Loucy (cell line): ENCODE data around the gene AGBL4.
"Not testable (repeated sequence)": the region's sequence is repeated elsewhere in the genome, so short reads cannot be mapped to it uniquely, and the experiment has no call there.

ENCODE experiments used
- H2AFZ ChIP-seq: fragments of 200-600 bp; sonication (generic); 2 replicates; pipeline ENCODE4 v1.6.0; 2016; ENCODE audit warnings: antibody characterized with exemption, mild to moderate bottlenecking, low read length, moderate library complexity
- H3F3A ChIP-seq: fragments of 200-600 bp; 2 replicates; pipeline ENCODE4 v1.6.0; 2016; ENCODE audit warnings: antibody characterized with exemption, low read depth, mild to moderate bottlenecking
- H3K27me3 ChIP-seq: fragments of 200-600 bp; sonication (generic); 2 replicates; pipeline ENCODE4 v1.6.1; 2014; ENCODE audit warnings: low read length, mild to moderate bottlenecking; ENCODE audit not compliant: insufficient read depth, poor library complexity, severe bottlenecking
- H3K36me3 ChIP-seq: fragments of 200-600 bp; sonication (generic); 2 replicates; pipeline ENCODE4 v1.6.1; 2016; ENCODE audit warnings: low read length; ENCODE audit not compliant: insufficient read depth
- H3K4me1 ChIP-seq: fragments of 200-600 bp; sonication (generic); 2 replicates; pipeline ENCODE4 v1.5.1; 2014; ENCODE audit warnings: low read length, mild to moderate bottlenecking; ENCODE audit not compliant: insufficient read depth, poor library complexity, severe bottlenecking
- H3K4me2 ChIP-seq: fragments of 200-600 bp; sonication (generic); 2 replicates; pipeline ENCODE4 v1.6.0; 2014; ENCODE audit warnings: antibody characterized with exemption, low read length, low read depth, mild to moderate bottlenecking; ENCODE audit not compliant: poor library complexity, severe bottlenecking
- H3K4me3 ChIP-seq: fragments of 200-600 bp; sonication (generic); 2 replicates; pipeline ENCODE4 v1.5.1; 2014; ENCODE audit warnings: low read length, mild to moderate bottlenecking, mixed read lengths; ENCODE audit not compliant: poor library complexity, severe bottlenecking
- H3K79me2 ChIP-seq: fragments of 200-600 bp; sonication (generic); 2 replicates; pipeline ENCODE4 v1.6.1; 2014; ENCODE audit warnings: low read length; ENCODE audit not compliant: insufficient read depth
- H3K9ac ChIP-seq: fragments of 200-600 bp; sonication (generic); 2 replicates; pipeline ENCODE4 v1.6.0; 2014; ENCODE audit warnings: mild to moderate bottlenecking, low read depth, low read length, moderate library complexity; ENCODE audit not compliant: poor library complexity, severe bottlenecking
- H3K9me2 ChIP-seq: fragments of 200-600 bp; sonication (generic); replicated peaks from 2 replicates; pipeline ENCODE4 v1.6.1; 2016; ENCODE audit warnings: low read depth, low read length, mixed read lengths
- H3K9me3 ChIP-seq: fragments of 200-600 bp; sonication (generic); 2 replicates; pipeline ENCODE4 v1.6.1; 2014; ENCODE audit warnings: mild to moderate bottlenecking, antibody characterized with exemption, low read length, low read depth; ENCODE audit not compliant: insufficient read depth
- H4K20me1 ChIP-seq: fragments of 200-600 bp; sonication (generic); 2 replicates; pipeline ENCODE4 v1.6.0; 2014; ENCODE audit warnings: antibody characterized with exemption, low read length, mild to moderate bottlenecking; ENCODE audit not compliant: insufficient read depth, poor library complexity, severe bottlenecking
- CTCF ChIP-seq: fragments of 200-600 bp; sonication (generic); conservative IDR thresholded peaks from 2 replicates; pipeline ENCODE4 v1.5.1; 2014; ENCODE audit warnings: mild to moderate bottlenecking, antibody characterized with exemption, low read length
- EZH2phosphoT487 ChIP-seq: fragments of 200-600 bp; IDR thresholded peaks from 2 replicates; pipeline ENCODE4 v1.6.1; 2018; ENCODE audit warnings: antibody characterized with exemption, mild to moderate bottlenecking, moderate library complexity, borderline replicate concordance

AGBL4 gene

DNA sequence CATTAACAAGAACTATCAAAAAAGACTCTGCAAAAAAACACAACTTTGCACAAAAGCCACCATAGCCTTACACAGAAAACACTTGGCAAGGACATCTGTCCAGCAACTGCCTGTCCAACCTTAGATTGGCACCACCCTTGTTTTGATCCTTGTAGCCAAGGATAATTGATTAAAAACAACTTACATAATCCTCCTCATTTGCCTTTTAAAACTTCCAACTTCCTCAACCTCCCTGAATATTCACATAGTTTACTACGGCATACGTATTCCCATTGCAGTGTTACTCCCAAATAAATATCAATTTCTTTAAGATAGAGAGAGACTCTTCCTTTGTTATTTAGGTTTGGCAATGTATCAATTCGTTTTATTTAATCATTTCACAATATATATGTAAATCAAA is 72.4 kb downstream of the AGBL4 start:
- Histone ChIP-seq H3K9ac (no peak overlapping the region), H3K79me2 (no peaks in the 10 kb centered on the region), H3K9me2 (no peaks in the 10 kb centered on the region), H3K4me2 (no peak overlapping the region), H3K4me3 (no peak overlapping the region), H3K9me3 (no peaks in the 10 kb centered on the region), H3K4me1 (no peaks in the 10 kb centered on the region), H4K20me1 (no peaks in the 10 kb centered on the region), H2AFZ (no peak overlapping the region), H3F3A (no peaks in the 10 kb centered on the region), H3K36me3 (no peaks in the 10 kb centered on the region), H3K27me3 (no peaks in the 10 kb centered on the region)
- no peak for TF ChIP-seq EZH2phosphoT487
- TF ChIP-seq CTCF = no peak

DNA sequence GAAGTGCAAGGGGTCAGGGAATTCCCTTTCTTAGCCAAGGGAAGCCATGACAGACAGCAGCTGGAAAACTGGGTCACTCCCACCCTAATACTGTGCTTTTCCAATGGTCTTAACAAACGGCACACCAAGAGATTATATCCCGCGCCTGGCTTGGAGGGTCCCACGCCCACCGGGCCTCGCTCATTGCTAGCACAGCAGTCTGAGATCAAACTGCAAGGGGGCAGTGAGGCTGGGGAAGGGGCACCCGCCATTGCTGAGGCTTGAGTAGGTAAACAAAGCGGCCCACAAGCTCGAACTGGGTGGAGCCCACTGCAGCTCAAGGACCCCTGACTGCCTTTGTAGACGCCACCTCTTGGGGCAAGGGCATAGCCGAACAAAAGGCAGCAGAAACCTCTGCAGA is 108.5 kb downstream of the AGBL4 start:
- not testable (repeated sequence) for H3F3A ChIP-seq, H4K20me1 ChIP-seq, H3K4me2 ChIP-seq, H3K9ac ChIP-seq, H3K9me2 ChIP-seq, H3K79me2 ChIP-seq, H2AFZ ChIP-seq, H3K4me1 ChIP-seq, H3K36me3 ChIP-seq, H3K27me3 ChIP-seq, H3K4me3 ChIP-seq, H3K9me3 ChIP-seq

GRCh38 chr1:49906365-49906764 is 117.4 kb downstream of the AGBL4 start:
- H3K36me3 ChIP-seq = no peaks in the 10 kb centered on the region
- H3K9me3 ChIP-seq = no peaks in the 10 kb centered on the region
- no peak overlapping the region for H3K4me2 ChIP-seq
- H2AFZ ChIP-seq = no peak overlapping the region
- TF ChIP-seq CTCF (no peak), EZH2phosphoT487 (no peak)
- H4K20me1 ChIP-seq = no peaks in the 10 kb centered on the region
- H3K4me1 ChIP-seq = no peaks in the 10 kb centered on the region
- H3K79me2 ChIP-seq = no peaks in the 10 kb centered on the region
- no peak overlapping the region for H3K9ac ChIP-seq
- no peaks in the 10 kb centered on the region for H3K27me3 ChIP-seq
- no peaks in the 10 kb centered on the region for H3K9me2 ChIP-seq
- H3F3A ChIP-seq = no peaks in the 10 kb centered on the region
- H3K4me3 ChIP-seq = no peak overlapping the region

DNA sequence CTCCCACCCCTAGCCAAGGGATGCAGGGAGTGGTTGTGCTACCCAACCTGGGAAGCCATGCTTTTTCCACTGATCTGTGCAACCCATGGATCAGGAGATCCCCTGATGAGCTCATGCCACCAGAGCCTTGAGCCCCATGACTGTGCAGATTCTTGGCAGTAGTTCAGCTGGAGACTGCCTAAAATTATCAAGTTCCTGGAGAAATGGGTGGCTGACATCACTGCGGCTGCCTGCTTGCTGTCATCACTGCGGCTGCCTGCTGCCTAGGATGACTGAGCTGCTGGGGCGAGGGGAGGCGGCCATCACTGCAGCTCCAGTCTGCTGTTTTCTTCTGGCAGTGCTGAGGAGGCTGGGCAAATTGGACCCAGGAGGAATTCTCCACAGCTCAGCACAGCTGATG is 159.2 kb downstream of the AGBL4 start:
- Histone ChIP-seq H3F3A (no peaks in the 10 kb centered on the region), H3K9me3 (no peaks in the 10 kb centered on the region), H3K4me1 (no peaks in the 10 kb centered on the region), H3K4me2 (no peak overlapping the region), H3K36me3 (no peaks in the 10 kb centered on the region), H3K79me2 (no peaks in the 10 kb centered on the region), H3K4me3 (no peak overlapping the region), H4K20me1 (no peaks in the 10 kb centered on the region), H3K9me2 (no peaks in the 10 kb centered on the region), H3K27me3 (no peaks in the 10 kb centered on the region), H2AFZ (no peak overlapping the region), H3K9ac (no peak overlapping the region)
- TF ChIP-seq EZH2phosphoT487 (no peak), CTCF (no peak)
